GM18861 (cell line): ENCODE data around the gene SPACA6.
"Not testable (repeated sequence)": the region's sequence is repeated elsewhere in the genome, so short reads cannot be mapped to it uniquely, and the experiment has no call there.

Experiments used
- ATAC-seq: cut with Tn5 transposase; IDR thresholded peaks from one replicate; pipeline ENCODE4 v1.9.1; 2021; ENCODE audit not compliant: unreplicated experiment

Gene SPACA6

DNA sequence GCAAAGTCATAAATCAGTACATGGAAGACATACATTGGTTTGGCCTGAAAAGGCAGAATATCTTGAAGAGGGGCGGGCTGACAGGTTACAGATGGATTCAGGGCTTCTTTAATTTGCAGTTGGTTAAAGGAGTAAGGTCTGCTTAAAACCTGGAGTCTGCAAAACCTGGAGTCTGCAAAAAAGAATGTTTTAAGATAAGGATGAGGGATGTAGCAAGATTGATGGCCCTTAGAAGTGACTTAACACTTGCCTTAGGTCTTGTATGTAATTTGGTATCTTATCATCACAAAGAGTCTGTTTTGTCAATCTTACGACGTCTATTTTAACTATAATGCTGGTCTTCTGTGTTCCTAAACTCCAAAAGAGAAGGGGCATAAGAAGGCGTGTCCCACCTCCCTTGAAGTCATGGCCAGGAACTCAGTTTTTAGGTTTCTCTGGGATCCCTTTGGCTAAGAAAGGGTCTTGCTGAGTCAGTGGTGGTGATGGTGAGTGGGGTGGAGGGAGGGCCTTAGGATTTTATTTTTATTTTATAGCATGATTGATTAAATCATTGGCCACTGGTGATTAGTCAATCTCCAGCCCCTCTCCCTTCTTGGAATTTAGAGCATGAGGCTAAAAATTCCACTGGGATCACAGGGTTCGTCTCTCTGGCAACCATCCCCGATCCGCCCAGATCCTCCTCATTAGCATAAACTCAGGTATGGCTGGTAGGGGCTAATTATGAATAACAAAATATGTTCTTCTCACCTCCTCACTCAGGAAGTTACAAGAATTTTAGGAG lies 40.8 kb downstream of the SPACA6 start:
- ATAC-seq: no peak

DNA sequence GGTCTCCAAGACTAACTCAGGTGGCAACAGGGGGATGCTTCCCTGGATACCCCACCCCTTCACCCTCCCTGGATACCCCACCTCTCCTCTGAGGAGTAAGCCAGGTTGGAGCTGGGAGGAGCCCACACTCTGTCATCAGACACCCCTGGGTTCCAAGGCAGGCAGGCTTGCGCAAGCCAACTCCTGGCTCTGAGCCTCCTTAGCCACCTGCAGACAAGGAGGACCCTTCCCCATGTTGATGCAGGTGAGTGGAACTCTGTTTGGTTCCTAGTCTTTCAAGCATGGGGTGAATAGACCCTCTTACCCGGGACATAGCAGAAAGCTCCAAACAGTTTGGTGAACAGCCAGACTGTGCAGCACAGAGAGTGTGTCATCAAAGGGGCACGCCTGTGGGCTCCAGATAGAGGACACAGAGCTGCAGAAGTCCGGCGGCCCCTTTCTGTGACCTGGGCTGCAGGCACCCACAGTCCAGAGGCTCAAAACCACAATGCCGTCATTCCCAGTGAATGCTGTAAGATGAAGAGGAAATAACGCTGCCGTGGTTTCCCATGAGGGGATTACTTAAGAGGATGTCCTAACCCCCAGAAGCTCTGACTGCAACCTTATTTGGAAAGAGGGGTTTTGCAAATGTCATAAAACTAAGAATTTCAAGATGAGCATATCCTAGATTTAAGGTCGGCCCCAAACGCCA lies 42.8 kb downstream of the SPACA6 start:
- no peak for ATAC-seq

DNA sequence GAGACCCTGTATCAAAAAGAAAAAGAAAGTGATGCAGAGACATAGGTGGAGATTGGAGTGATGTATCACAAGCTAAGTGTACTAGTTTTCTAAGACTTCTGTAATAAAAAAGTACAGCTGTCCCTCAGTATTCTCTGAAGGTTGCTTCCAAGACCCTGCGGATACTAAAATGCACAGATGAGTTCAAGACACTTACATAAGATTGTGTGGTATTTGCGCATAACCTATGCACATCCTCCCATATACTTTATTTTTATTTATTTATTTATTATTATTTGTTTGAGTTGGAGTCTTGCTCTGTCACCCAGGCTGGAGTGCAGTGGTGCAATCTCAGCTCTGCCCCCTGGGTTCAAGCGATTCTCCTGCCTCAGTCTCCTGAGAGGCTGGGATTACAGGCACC lies 44.3 kb downstream of the SPACA6 start:
- ATAC-seq: no peak

DNA sequence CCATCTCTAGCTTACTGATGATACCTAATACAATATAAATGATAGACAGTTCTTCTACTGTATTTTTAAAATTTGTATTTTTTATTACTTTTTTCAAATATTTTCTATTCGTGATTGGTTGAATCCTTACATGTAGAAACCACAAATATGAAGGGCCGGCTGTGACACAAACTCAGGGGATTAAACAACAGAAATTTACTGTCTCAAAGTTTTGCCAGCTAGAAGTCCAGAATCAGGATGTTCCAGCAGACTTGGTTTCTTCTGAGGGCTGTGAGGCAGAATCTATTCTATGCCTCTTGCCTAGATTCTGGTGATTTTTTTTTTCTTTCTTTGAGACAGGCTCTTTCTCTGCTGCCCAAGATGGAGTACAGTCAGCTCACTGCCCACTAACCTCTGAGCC lies 44.8 kb downstream of the SPACA6 start:
- no peak for ATAC-seq

DNA sequence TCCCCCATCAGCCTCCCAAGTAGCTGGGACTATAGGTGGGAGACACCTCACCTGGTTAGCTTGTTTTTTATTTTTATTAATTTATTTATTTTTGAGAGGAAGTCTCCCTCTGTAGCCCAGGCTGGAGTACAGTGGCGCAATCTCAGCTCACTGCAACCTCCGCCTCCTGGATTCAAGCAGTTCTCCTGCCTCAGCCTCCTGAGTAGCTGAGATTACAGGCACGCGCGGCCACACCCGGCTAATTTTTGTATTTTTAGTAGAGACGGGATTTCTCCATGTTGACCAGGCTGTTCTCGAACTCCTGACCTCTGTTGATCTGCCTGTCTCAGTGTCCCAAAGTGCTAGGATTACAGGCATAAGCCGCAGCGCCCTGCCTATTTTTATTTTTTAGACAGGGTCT lies 45.4 kb downstream of the SPACA6 start:
- not testable (repeated sequence) for ATAC-seq

DNA sequence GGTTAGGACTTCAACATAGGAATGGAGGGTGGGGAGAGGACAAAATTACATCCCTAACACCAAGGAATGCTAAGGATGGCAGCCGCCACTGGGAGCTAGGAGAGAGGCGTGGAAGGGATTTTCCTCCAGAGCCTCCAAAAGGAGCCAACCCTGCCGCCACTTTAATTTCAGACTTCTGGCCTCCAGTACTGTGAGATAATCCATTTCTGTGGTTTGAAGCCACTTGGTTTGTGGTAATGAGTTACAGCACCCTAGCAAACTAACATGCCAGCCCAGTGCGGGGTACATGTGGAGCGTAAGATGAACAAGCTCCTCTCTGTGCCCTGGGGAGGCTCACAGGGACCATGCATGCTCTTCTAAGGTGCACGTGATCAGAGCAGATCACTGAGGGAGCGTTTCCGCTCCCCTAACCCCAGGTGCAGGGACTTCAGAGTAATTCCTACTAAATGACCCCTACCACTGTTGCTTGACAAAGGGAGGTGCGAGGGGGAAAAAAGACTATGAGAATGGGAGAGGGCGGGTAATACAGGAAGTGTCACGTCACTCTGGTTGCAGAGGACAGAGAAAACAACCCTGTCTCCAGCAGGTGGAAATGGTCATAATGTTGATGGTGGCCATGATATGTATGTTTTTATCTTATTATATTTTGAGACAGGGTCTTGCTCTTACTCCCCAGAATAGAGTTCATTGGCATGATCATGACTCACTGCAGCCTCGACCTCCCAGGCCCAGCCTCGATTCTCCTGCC lies 46.5 kb downstream of the SPACA6 start:
- no peak for ATAC-seq

DNA sequence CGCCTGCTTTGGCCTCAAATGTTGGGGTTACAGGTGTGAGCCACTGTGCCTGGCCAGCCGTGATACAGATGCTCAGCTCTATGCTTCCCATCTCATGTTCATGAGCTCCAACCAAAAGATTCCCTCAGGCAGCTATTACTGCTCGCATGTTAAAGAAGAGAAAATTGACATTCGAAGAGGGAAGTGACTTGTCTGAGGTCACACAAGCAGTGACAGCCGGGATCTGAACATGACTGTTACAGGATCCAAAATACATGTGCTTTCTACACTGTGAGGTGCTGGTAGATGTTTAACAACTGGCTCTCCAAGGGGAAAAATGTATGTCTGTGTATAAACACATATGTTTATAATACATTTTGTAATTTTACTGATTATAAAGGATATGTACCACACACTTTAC lies 47.2 kb downstream of the SPACA6 start:
- ATAC-seq: no peak

DNA sequence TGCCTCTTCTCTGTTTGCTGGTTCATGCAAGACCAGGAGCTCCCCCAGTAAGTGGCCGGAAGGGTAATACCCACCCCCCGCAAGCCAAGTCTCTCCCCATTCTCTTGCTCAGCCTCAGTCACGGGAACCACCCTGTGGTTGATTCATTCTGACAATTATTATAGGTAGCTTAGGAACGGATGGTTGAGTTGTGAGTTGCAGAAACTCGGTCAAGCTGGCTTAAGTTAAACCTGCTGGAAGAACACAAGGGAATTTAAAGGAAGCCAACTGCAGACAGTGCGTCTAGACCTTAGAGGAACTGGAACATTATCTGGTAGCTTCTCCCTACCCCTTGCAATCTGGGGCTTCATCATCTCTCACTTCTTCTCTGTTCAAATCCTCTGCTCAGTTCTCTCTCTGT lies 49.7 kb downstream of the SPACA6 start:
- ATAC-seq: no peak

DNA sequence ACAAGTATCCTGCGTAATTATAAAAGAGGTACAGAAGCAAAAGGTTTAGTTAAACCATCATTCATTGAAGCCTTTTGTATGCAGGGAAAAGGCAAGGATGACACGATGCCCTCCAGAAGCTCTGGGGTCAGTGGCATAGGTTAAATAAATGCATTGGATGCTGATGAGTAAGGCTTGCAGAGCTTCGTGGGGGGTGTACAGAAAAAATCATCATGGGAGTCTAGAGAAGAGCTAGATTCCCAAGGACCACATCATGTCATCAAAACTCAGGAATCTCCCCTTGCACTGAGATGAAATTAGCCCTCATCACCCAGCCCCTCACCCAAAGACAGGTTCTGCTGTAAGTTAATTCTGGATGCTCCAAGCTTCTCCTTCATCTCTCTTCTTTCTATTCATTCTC lies 50.3 kb downstream of the SPACA6 start:
- no peak for ATAC-seq

DNA sequence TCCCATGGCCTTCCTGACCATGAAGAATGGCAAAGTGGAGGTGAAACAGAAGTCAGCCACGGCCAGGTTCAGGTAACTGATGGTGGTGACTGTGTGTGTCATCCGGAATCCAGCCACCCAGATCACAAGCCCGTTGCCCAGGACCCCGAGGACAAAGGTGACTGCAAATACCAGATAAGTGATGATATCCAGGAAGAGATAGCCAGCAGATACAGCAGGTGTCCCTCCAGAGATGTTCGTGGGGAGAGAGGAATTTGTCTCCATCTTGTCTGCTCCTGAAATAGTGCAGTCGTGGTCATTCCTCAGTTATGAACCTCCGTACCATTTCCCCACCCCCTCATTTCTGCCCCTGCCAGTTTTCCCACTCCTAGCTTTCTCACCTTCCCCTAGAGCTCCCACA lies 53.6 kb downstream of the SPACA6 start:
- no peak for ATAC-seq

DNA sequence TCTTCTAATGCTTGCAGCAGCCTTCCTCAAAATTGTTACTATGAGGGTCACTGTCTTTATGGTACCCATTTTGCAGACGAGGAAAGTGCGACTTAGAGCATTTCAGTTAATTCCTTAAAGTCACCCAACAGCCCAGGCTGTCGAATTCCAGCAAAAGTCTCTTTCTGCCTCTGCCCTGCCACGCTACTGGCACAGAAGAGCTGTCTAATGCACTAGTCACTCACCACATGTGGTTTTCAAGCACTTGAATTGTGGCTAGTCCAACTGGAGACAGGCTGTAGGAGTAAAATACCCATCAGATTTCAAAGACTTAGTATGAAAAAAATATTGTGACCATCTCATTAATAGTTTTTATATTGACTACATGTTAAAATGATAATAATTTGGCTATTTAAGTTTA lies 56.8 kb downstream of the SPACA6 start:
- no peak for ATAC-seq

DNA sequence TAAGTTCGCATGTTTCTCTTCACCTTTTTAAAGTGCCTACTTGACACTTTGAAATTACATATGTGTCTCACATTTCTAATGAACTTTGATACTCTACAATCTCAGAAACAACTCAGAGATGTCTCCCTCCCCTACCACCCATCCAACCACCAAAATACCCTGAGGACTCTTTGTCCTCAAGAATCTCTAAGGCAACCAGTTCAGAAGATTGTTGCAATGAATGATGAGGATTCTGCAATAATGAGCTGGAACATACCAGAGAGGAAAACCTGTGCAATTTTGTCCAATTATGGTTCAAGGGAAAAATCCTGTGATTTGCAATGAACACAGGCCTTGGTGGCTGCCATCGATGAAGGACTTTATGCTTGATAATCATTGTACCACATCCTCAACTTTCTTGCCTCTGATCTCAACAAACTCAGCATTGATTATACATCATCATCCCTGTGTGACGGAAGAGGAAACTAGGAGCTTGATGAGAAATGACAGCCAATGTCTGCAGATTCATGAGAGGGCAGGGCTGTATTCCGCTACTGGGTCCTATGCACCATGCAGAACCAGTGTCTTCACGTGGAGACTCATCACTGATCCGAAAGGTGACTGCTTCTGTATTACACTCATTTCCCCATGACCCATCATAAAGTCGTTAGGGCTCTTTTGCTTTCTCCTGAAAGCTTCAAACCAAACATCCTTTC lies 57.4 kb downstream of the SPACA6 start:
- ATAC-seq: no peak

DNA sequence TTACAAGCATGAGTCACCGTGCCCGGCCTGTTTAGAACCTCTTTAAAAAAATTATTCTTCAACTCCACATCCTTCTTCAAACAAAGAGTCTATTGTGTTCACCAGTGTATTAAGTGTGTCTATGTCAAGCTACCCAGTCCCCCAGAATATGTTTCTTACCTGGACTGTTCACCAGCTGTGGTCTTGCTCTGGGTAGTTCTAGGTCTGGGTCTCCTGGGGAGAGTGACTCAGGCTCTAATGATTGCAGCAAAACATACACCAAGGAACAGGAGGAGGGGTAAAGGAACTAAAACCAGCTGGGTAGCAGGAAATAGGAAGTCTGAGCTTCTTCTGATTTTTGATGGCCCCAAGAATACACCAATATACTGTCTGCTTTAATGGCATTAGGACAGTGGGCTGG lies 58.5 kb downstream of the SPACA6 start, which contains the start of gene FPR1:
Gene FPR1 (minus strand): TSS at position 224 of the 400 bp plus-strand sequence. CDS start 4,884 bp downstream, outside the sequence.
- ATAC-seq: no peak

DNA sequence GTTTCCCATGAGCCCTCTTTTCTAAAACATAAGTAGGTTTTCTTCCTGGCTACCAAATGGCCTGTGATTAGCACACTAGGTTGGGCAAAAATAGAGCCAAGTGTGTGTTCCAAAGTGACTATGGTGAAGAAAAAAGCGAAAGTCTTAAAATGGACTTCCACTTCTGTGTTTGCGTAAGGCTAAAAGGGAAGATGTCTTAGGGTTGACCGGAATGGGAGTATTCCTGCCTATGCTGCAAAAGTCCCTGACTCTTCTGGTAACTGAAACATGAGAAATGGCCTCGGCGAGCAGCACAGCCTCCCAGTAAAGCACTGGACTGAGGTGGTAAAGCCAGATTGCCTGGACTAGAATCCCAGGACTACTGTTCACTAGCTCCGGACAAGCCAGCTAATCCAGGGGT lies 61.0 kb downstream of the SPACA6 start:
- no peak for ATAC-seq

DNA sequence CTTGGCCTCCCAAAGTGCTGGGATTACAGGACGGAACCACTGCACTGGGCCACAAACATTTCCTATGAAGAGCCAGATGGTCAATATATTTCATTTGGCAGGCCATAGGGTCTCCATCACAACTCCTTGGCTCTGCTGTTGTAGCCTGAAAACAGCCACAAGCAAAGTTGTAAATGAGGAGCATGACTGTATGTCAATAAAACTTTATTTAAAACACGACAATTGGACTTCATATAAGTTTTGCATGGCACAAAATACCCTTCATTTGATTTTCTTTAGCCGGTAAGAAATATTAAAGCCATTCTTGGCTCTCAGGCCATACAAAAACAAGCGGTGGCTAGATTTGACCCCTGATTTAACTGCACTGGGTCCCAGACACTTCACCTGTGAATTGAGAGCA lies 61.6 kb downstream of the SPACA6 start:
- ATAC-seq: no peak
